ENCODE data around the gene KCNQ1. TPM values are rescaled to one million over a fixed set of nuclear protein-coding genes. Genes with fewer than 3 reads are reported as not detected.

The KCNQ1 gene
- total RNA-seq, 2 donors from 2014 or later = 38.9 to 46.1 TPM

- intact Hi-C loops (cut with DNase I) = no loop called here
- Histone ChIP-seq H3K36me3 (replicated peaks in 1 of 2; ENCODE audit: insufficient read depth in 1 of 2, low read depth in 2 of 2) (no peaks in the 10 kb centered on the region), H3K4me3 (no peak overlapping the region), H3K27me3 (no peaks in the 10 kb centered on the region), H3K27ac (no peak overlapping the region), H3K9me3 (no peaks in the 10 kb centered on the region), H3K4me1 (peaks cover 7% of the 10 kb centered on the region)
- peak in 3 of 7 experiments; percentile 5 to 24 (median 20) for TF ChIP-seq CTCF (IDR thresholded peaks at IDR 0.05)
- TF ChIP-seq POLR2A (IDR thresholded peaks at IDR 0.05) = no peak
- DNase-seq = peak; percentile 40 to 72 (median 62)
- 73 to 83% methylated on average over 16 to 20 of the region's 20 CpGs for WGBS, 2 donors
- ATAC-seq = peak; percentile 55
Observed at GRCh38 chr11:2837096-2837601, 392.3 kb downstream of the KCNQ1 start.

GRCh38 chr11:2837651-2838050 is 392.8 kb downstream of the KCNQ1 start:
- Histone ChIP-seq H3K36me3 (replicated peaks in 1 of 2; ENCODE audit: insufficient read depth in 1 of 2, low read depth in 2 of 2) (no peaks in the 10 kb centered on the region), H3K4me1 (peaks cover 7% of the 10 kb centered on the region), H3K27me3 (no peaks in the 10 kb centered on the region), H3K4me3 (no peak overlapping the region), H3K9me3 (no peaks in the 10 kb centered on the region), H3K27ac (no peak overlapping the region)
- ATAC-seq (no peak), DNase-seq (no peak)
- 87 to 92% methylated on average over 12 of the region's 12 CpGs for WGBS, 2 donors
- TF ChIP-seq POLR2A (IDR thresholded peaks at IDR 0.05) (no peak), CTCF (IDR thresholded peaks at IDR 0.05) (no peak)
- intact Hi-C loops (cut with DNase I) = no loop called here

GRCh38 chr11:2838091-2838490 is 393.3 kb downstream of the KCNQ1 start:
- Histone ChIP-seq H3K4me1 (peaks cover 7% of the 10 kb centered on the region), H3K27me3 (no peaks in the 10 kb centered on the region), H3K4me3 (no peak overlapping the region), H3K9me3 (no peaks in the 10 kb centered on the region), H3K27ac (no peak overlapping the region), H3K36me3 (replicated peaks in 1 of 2; ENCODE audit: insufficient read depth in 1 of 2, low read depth in 2 of 2) (no peaks in the 10 kb centered on the region)
- ATAC-seq = peak; percentile 23
- DNase-seq = peak in 3 of 4 donors; percentile 37 to 67 (median 56)
- intact Hi-C loops (cut with DNase I) = no loop called here
- TF ChIP-seq CTCF (IDR thresholded peaks at IDR 0.05) = no peak
- no peak for TF ChIP-seq POLR2A (IDR thresholded peaks at IDR 0.05)
- WGBS, 2 donors = 53 to 65% methylated on average over 11 of the region's 11 CpGs

- Histone ChIP-seq H3K27me3 (no peaks in the 10 kb centered on the region), H3K9me3 (no peaks in the 10 kb centered on the region), H3K4me3 (no peak overlapping the region), H3K36me3 (replicated peaks in 1 of 2; ENCODE audit: insufficient read depth in 1 of 2, low read depth in 2 of 2) (no peaks in the 10 kb centered on the region), H3K4me1 (peaks cover 7% of the 10 kb centered on the region), H3K27ac (no peak overlapping the region)
- DNase-seq (no peak), ATAC-seq (no peak)
- TF ChIP-seq POLR2A (IDR thresholded peaks at IDR 0.05) = no peak
- TF ChIP-seq CTCF (IDR thresholded peaks at IDR 0.05) = no peak
- 91 to 94% methylated on average over 6 to 23 of the region's 25 CpGs for WGBS, 2 donors
- intact Hi-C loops (cut with DNase I) = no loop called here
Observed at GRCh38 chr11:2838676-2839294, 394.0 kb downstream of the KCNQ1 start.

Measured in body of pancreas (tissue), 4 donors.